ENCODE data around the gene RTP5.

RTP5 gene

GRCh38 chr2:241858206-241859016 is 11.1 kb upstream of the RTP5 start, which contains the start of gene PDCD1:
PDCD1 (minus strand) TSS chr2:241858894; CDS start chr2:241858838, 56 bp downstream.
- in situ Hi-C loops (cut with MboI; ENCODE audit: low sequenced_read_pairs, unreplicated experiment), result no loop called here
- peak; percentile 84 for DNase-seq (ENCODE audit: low spot score)
- TF ChIP-seq, protein P1, sequence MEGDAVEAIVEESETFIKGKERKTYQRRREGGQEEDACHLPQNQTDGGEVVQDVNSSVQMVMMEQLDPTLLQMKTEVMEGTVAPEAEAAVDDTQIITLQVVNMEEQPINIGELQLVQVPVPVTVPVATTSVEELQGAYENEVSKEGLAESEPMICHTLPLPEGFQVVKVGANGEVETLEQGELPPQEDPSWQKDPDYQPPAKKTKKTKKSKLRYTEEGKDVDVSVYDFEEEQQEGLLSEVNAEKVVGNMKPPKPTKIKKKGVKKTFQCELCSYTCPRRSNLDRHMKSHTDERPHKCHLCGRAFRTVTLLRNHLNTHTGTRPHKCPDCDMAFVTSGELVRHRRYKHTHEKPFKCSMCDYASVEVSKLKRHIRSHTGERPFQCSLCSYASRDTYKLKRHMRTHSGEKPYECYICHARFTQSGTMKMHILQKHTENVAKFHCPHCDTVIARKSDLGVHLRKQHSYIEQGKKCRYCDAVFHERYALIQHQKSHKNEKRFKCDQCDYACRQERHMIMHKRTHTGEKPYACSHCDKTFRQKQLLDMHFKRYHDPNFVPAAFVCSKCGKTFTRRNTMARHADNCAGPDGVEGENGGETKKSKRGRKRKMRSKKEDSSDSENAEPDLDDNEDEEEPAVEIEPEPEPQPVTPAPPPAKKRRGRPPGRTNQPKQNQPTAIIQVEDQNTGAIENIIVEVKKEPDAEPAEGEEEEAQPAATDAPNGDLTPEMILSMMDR (IDR thresholded peaks at IDR 0.05; ENCODE audit: borderline replicate concordance, control extremely low read depth, extremely low read depth, insufficient read depth, missing control alignments), result no peak

GRCh38 chr2:241859017-241859435 is 10.5 kb upstream of the RTP5 start:
- TF ChIP-seq, protein P1 (IDR thresholded peaks at IDR 0.05; ENCODE audit: borderline replicate concordance, control extremely low read depth, extremely low read depth, insufficient read depth, missing control alignments), result no peak
- in situ Hi-C loops (cut with MboI; ENCODE audit: low sequenced_read_pairs, unreplicated experiment), result no loop called here
- DNase-seq (ENCODE audit: low spot score), result no peak

DNA sequence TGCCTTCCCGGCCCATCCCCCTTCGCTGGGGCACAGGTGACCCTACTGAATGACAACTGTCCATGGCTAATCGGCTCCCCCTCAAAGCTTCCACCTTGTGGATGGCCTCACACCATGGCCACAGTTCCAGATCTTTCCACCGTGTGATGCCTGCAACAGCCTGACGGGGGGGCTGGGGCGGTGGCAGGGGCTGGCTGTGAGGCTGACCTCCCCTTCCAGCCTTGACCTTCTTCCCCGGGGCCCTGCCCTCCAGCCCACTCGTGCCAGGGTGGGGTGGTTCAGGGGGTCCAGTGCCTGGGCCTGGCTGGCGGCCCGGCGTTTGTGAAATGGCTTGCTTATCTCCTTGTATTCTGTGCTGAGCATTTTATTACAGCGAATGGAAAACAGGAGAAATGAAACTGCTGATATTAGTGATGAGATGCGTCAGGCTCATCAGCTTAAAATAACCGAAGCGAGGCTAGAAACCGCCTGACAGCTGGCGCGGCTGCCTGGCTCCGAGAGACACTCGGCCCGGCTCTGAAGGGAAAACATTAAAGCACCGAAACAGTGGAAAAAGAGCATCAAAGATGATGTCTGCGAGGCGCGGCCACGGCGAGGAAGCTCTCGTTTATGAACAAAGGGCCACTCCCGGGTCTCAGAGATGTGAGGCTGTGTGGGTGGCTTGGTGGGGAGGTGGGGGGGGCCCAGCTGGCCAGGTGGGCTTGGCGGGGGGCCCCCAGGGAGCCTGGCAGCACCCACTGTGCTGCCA is 9.9 kb upstream of the RTP5 start:
- TF ChIP-seq, protein P1 (IDR thresholded peaks at IDR 0.05; ENCODE audit: borderline replicate concordance, control extremely low read depth, extremely low read depth, insufficient read depth, missing control alignments), result no peak

DNA sequence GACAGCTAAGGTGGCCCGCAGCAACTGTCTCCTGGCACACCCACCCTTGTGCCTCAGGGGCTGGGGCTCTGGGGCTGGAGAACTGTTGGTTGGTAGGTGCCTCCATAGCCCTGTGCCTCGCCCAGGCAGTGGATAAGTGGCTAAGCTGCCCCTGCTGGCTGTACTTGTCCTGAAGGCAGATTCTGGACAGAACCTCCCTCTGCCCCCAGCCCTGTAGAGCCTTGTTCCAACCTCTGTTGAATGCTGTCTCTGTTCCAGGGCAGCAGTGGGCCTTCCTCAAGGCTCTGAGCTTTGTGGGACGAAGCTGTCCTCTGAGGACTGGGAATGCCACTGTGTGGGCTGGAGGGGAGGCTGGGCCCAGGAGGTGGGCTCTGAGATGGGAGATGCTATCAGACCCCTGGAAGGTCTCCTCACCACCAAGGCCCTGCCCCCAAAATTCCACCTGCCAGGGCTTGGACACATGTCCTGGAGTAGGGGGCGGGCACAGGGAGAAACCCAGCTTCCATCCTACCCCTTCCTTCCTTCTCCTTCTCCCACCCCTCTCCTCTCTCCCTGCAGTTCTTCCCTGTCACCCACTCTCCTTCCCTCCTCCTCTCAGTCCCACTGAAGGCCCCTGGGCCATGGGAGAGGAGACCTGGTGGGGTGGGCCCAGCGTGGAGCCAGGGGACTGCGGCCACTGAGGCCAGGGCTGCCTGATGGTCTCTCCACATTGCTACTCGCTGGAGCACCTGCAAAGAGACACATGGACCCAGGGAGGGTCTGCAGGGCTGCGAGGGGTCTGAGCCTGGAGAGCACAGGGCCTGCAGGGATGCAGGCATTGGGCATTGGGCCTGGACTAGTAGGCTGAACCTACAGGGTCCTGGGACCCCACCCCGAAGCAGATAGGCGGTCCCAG is 9.1 kb upstream of the RTP5 start:
- no peak for DNase-seq (ENCODE audit: low spot score)
- in situ Hi-C loops (cut with MboI; ENCODE audit: low sequenced_read_pairs, unreplicated experiment), result no loop called here
- TF ChIP-seq, protein P1 (IDR thresholded peaks at IDR 0.05; ENCODE audit: borderline replicate concordance, control extremely low read depth, extremely low read depth, insufficient read depth, missing control alignments), result no peak

More for the DNA sequence above, 9.9 kb upstream of the RTP5 start:
- peak; percentile 90 for DNase-seq (ENCODE audit: low spot score)
- in situ Hi-C loops (cut with MboI; ENCODE audit: low sequenced_read_pairs, unreplicated experiment), result no loop called here

GRCh38 chr2:241861264-241861663 is 8.3 kb upstream of the RTP5 start:
- TF ChIP-seq, protein P1 (IDR thresholded peaks at IDR 0.05; ENCODE audit: borderline replicate concordance, control extremely low read depth, extremely low read depth, insufficient read depth, missing control alignments), result no peak

DNA sequence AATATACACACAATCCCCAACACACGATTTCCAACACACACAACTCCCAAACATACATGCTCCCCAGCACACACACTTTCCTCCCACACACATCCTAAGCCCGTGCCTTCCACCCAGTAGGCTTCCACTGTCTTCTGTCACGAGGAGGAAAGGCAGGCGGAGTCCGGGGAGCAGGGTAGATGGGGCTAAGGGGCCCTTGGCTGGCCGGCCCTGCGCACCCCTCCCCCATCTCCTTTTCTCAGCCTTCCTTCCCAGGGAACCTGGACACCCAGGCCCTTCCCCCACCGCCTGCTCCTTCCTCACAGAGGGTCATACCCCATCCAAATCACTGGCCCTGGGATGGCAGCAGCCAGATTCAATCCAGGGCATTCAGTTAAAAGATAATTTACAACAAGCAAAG is 7.4 kb upstream of the RTP5 start:
- in situ Hi-C loops (cut with MboI; ENCODE audit: low sequenced_read_pairs, unreplicated experiment), result no loop called here
- DNase-seq (ENCODE audit: low spot score), result no peak
- TF ChIP-seq, protein P1 (IDR thresholded peaks at IDR 0.05; ENCODE audit: borderline replicate concordance, control extremely low read depth, extremely low read depth, insufficient read depth, missing control alignments), result no peak

More at GRCh38 chr2:241861264-241861663, 8.3 kb upstream of the RTP5 start:
- no peak for DNase-seq (ENCODE audit: low spot score)
- in situ Hi-C loops (cut with MboI; ENCODE audit: low sequenced_read_pairs, unreplicated experiment), result no loop called here

Data from GM13976 (cell line).